GM12892 (cell line): ENCODE results near the gene PICALM.

Experiments used
- POLR2A ChIP-seq: IDR thresholded peaks from 2 replicates; pipeline ENCODE4 v1.6.1; 2011; ENCODE audit warnings: low read depth, low read length, control low read depth
- POLR2AphosphoS5 ChIP-seq: IDR thresholded peaks from 2 replicates; pipeline ENCODE4 v1.6.1; 2011; ENCODE audit warnings: low read depth, low read length, control low read depth
- TAF1 ChIP-seq: IDR thresholded peaks from 2 replicates; pipeline ENCODE4 v1.6.1; 2011; ENCODE audit warnings: low read depth, mild to moderate bottlenecking, control low read depth, low read length, borderline replicate concordance

DNA sequence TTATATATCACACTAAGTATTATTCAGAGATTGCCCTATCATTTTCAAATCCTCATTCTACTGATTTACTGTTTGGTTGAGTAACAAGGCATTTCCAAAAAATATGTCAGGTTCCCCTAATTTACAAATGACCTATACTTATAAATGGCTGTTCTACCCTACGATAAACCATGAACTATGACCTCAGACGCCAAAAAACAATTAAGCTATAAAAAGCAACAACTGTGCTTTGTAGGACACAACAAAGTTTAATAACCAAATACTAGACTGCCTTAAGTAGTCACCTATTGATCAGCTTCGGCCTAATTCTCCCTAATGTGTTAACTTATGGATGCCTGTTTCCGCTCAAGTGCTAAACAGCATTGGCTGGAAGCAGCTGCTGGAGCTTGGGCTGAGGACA lies 53.2 kb downstream of the PICALM start:
- TF ChIP-seq POLR2A (no peak), POLR2AphosphoS5 (no peak), TAF1 (no peak)
